ENCODE measurements around the gene MBNL1.

DNA sequence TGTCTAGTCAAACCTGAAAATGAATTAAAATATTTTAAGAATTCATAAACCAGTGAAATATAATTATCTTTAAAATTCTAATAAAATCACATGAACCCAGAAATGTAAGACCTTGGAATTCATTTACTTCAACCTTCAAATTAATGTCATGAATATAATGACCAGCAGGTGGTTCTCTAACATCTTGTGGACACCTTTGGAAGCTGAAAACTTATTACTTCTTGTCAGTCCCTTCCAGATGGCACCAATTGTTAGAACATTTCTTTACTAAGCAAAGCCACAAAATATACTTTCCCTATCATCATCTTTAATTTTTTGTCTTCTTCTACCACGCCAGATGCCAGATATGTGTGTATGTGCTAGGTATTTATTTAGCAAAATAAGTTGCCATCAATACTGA is 240.0 kb downstream of the MBNL1 start:
- TF ChIP-seq CTCF (IDR thresholded peaks at IDR 0.05; ENCODE audit: low read length) = peak; percentile 36
- TF ChIP-seq EZH2phosphoT487 (IDR thresholded peaks at IDR 0.05; ENCODE audit: low read length) = no peak
